ENCODE results near the gene CEACAM19.

- TF ChIP-seq PATZ1 (CRISPR knock-in tag; IDR thresholded peaks at IDR 0.05) (no peak), BRCA1 (CRISPR knock-in tag; IDR thresholded peaks at IDR 0.05) (no peak), MNT (IDR thresholded peaks at IDR 0.05) (no peak), ZNF780A (CRISPR knock-in tag; IDR thresholded peaks at IDR 0.05) (no peak), ZNF883 (CRISPR knock-in tag; IDR thresholded peaks at IDR 0.05; ENCODE audit: not compliant biosample characterization) (no peak), SMC3 (IDR thresholded peaks at IDR 0.05; ENCODE audit: low read length) (no peak), ZSCAN9 (CRISPR knock-in tag; IDR thresholded peaks at IDR 0.05; ENCODE audit: borderline replicate concordance) (no peak), ZNF407 (CRISPR knock-in tag; IDR thresholded peaks at IDR 0.05; ENCODE audit: not compliant biosample characterization) (no peak), ATF2 (CRISPR knock-in tag; IDR thresholded peaks at IDR 0.05) (no peak), FOXK2 (IDR thresholded peaks at IDR 0.05) (no peak), ZNF354B (CRISPR knock-in tag; IDR thresholded peaks at IDR 0.05) (no peak), SNAI1 (CRISPR knock-in tag; IDR thresholded peaks at IDR 0.05; ENCODE audit: borderline replicate concordance) (no peak)
These were observed 37.7 kb downstream of the CEACAM19 start for GRCh38 chr19:44708940-44709339.
